A673 (cell line): ENCODE results near the gene TMEM163.

Experiments used
- CTCF ChIP-seq: fragments of 300-800, 200-600 bp; sonication (generic); conservative IDR thresholded peaks from 2 replicates; pipeline ENCODE4 v1.5.1; 2017; ENCODE audit warnings: low read depth, mild to moderate bottlenecking, antibody characterized with exemption, low read length, moderate library complexity, mixed read lengths
- EZH2 ChIP-seq: fragments of 200-600 bp; sonication (generic); IDR thresholded peaks from 2 replicates; pipeline ENCODE4 v1.6.1; 2017; ENCODE audit warnings: borderline replicate concordance, low read depth, mild to moderate bottlenecking, mixed read lengths, antibody characterized with exemption, low read length; ENCODE audit not compliant: poor library complexity, severe bottlenecking

- TF ChIP-seq CTCF (no peak), EZH2 (no peak)
Observed at GRCh38 chr2:134711692-134712091, 7.1 kb downstream of the TMEM163 start.
